D341Med (cell line): ENCODE measurements around the gene MYOF.
"Not testable (repeated sequence)": the region's sequence is repeated elsewhere in the genome, so short reads cannot be mapped to it uniquely, and the experiment has no call there.

ENCODE experiments used
- DNase-seq: peaks from one replicate; pipeline ENCODE4 v3.0.0; 2012; ENCODE audit warnings: low spot score

MYOF gene

GRCh38 chr10:93420944-93421825 is 60.9 kb downstream of the MYOF start:
- no peak for DNase-seq

- no peak for DNase-seq
Observed at GRCh38 chr10:93420091-93420490, 62.0 kb downstream of the MYOF start.

GRCh38 chr10:93419016-93419415 is 63.1 kb downstream of the MYOF start:
- DNase-seq, result not testable (repeated sequence)

GRCh38 chr10:93417921-93418320 is 64.2 kb downstream of the MYOF start:
- no peak for DNase-seq

- no peak for DNase-seq
Observed at GRCh38 chr10:93417266-93417665, 64.9 kb downstream of the MYOF start.

- no peak for DNase-seq
Observed at GRCh38 chr10:93416824-93417223, 65.3 kb downstream of the MYOF start.

- no peak for DNase-seq
Observed at GRCh38 chr10:93415693-93416092, 66.4 kb downstream of the MYOF start.

GRCh38 chr10:93413252-93413689 is 68.9 kb downstream of the MYOF start:
- no peak for DNase-seq

- DNase-seq, result no peak
Observed at GRCh38 chr10:93412801-93413200, 69.3 kb downstream of the MYOF start.

GRCh38 chr10:93410697-93411348 is 71.3 kb downstream of the MYOF start:
- DNase-seq, result no peak

- DNase-seq, result no peak
Observed at GRCh38 chr10:93408783-93409182, 73.4 kb downstream of the MYOF start.

GRCh38 chr10:93406364-93407145 is 75.6 kb downstream of the MYOF start:
- DNase-seq, result no peak

GRCh38 chr10:93404048-93404354 is 78.1 kb downstream of the MYOF start:
- no peak for DNase-seq

- DNase-seq, result no peak
Observed at GRCh38 chr10:93403152-93404047, 78.7 kb downstream of the MYOF start.

- DNase-seq, result no peak
Observed at GRCh38 chr10:93402192-93402591, 79.9 kb downstream of the MYOF start.

GRCh38 chr10:93398528-93398927 is 83.6 kb downstream of the MYOF start:
- DNase-seq, result no peak

- no peak for DNase-seq
Observed at GRCh38 chr10:93397020-93397419, 85.1 kb downstream of the MYOF start.

- no peak for DNase-seq
Observed at GRCh38 chr10:93393211-93393610, 88.9 kb downstream of the MYOF start.

GRCh38 chr10:93392121-93392520 is 90.0 kb downstream of the MYOF start:
- DNase-seq, result no peak

- DNase-seq, result no peak
Observed at GRCh38 chr10:93390306-93391090, 91.6 kb downstream of the MYOF start.
